Ovary (tissue), 9 donors: ENCODE results near the gene TGFB1. TPM values are rescaled to one million over a fixed set of nuclear protein-coding genes. Genes with fewer than 3 reads are reported as not detected.
A peak's percentile ranks its signal among the peaks of the same experiment; 100 is the strongest.

Experiments used
- DNase-seq, 5 donors: peaks; one replicate each; pipeline ENCODE4 v3.0.0-alpha.2; 2019 to 2020
- H3K27ac ChIP-seq, 2 donors: fragments of 200-600 bp; one replicate each; pipeline versions ENCODE4 v1.5.1 to v1.8.0; 2019 to 2022
- H3K27me3 ChIP-seq: fragments of 200-600 bp; one replicate; pipeline ENCODE4 v1.8.0; 2022
- H3K36me3 ChIP-seq: fragments of 200-600 bp; sonication (generic); one replicate; pipeline ENCODE4 v1.5.1; 2019
- H3K4me1 ChIP-seq: one replicate; pipeline ENCODE4 v1.8.1; 2013; ENCODE audit warnings: mild to moderate bottlenecking, moderate library complexity; ENCODE audit not compliant: insufficient read depth
- H3K4me3 ChIP-seq: fragments of 200-600 bp; sonication (generic); one replicate; pipeline ENCODE4 v1.5.1; 2017
- H3K9me3 ChIP-seq, 2 donors: fragments of 200-600 bp in 1 of 2; sonication (generic) in 1 of 2; one replicate each; pipeline versions ENCODE4 v1.5.1 to v1.8.1; 2013 to 2019; ENCODE audit warnings: mild to moderate bottlenecking in 1 of 2, moderate library complexity in 1 of 2
- EP300 ChIP-seq: sonication (generic); formaldehyde crosslinking; IDR thresholded peaks from one replicate; pipeline ENCODE4 v1.6.1; 2017; ENCODE audit warnings: antibody characterized with exemption
- POLR2A ChIP-seq: fragments of 450-650 bp; IDR thresholded peaks from one replicate; pipeline ENCODE4 v1.6.1; 2017; ENCODE audit warnings: antibody characterized with exemption, mild to moderate bottlenecking, moderate library complexity
- WGBS, 3 donors: extraction: QIAGEN DNeasy Blood & Tissue Kit in 1 of 3; methylation state at CpG; one replicate each; pipeline versions ENCODE4 v1.1.5 to v1.1.7; 2013 to 2017; 5-methylcytosine and 5-hydroxymethylcytosine counted together
- intact Hi-C, 4 donors: fragments of 100-400 bp; cut with DNase I; formaldehyde crosslinking; loops; one replicate each; pipeline versions ENCODE4 v1.11.0 to v1.15.1; 2022 to 2023
- polyA plus RNA-seq, 2 donors: library from polyadenylated mRNA; stranded (reverse); fragments of 200-250 nt in 1 of 2; fragments of 350-450 nt in 1 of 2; fragmentation: Illumina TruSeq in 1 of 2; extraction: RNeasy Lipid Tissue Mini Kit (QIAGEN cat#74804) in 1 of 2; gene quantifications; one replicate each; pipeline ENCODE4 v1.2.3, GENCODE V29; 2013 to 2014
- total RNA-seq, 7 donors: library from RNA; depleted of rRNA in 2 of 7; stranded (reverse); fragments of >200 nt in 2 of 7; fragmentation: NEBNext Ultra II Directional in 3 of 7; extraction: Animal tissue kit (Norgen Biotek cat#: 25700) in 3 of 7; gene quantifications; one replicate each; pipeline versions ENCODE4 v1.1.0 to v1.2.4, GENCODE V29; 2016 to 2023
- TF ChIP-seq, protein P1 (sequence below), 3 donors: fragments of 450-650 bp in 2 of 3; fragments of 200-600 bp in 1 of 3; IDR thresholded peaks; one replicate each; pipeline versions ENCODE4 v1.5.1 to v1.8.0; 2016 to 2022; ENCODE audit warnings: antibody characterized with exemption in 3 of 3, mild to moderate bottlenecking in 1 of 3
- donor health status: DM: no; HTN: no; CAD: no; lungs with moderate emphysema.
- donor health status: DM: no; HTN: no; CAD: no.
- donor health status: Bipolar disorder and iron deficiency.
- donor health status: DM: yes; HTN: yes; CAD: no.
- donor health status: DM: no; HTN: no; CAD: no.
- donor health status: DM: yes; HTN: yes; CAD: no.

Gene TGFB1
- total and polyA plus RNA-seq, 9 donors, result 9.1 to 31.8 (median 20.8) TPM

DNA sequence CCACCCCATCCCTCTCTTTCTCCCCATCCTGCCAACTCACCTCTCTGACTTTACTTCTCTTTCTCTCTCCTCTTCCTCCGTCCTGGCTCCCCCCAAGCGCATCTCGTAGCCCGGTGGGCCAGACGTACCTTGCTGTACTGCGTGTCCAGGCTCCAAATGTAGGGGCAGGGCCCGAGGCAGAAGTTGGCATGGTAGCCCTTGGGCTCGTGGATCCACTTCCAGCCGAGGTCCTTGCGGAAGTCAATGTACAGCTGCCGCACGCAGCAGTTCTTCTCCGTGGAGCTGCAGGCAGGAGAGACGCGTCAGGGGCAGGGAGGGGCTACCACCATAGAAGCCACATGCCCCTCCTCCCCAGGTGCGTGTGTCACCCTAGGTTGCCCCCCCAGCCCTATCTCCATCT is 21.7 kb downstream of the TGFB1 start:
- no peak for DNase-seq
- H3K4me1 ChIP-seq, result no peaks in the 10 kb centered on the region
- no peak overlapping the region for H3K27ac ChIP-seq
- TF ChIP-seq EP300, result no peak
- TF ChIP-seq, protein P1, sequence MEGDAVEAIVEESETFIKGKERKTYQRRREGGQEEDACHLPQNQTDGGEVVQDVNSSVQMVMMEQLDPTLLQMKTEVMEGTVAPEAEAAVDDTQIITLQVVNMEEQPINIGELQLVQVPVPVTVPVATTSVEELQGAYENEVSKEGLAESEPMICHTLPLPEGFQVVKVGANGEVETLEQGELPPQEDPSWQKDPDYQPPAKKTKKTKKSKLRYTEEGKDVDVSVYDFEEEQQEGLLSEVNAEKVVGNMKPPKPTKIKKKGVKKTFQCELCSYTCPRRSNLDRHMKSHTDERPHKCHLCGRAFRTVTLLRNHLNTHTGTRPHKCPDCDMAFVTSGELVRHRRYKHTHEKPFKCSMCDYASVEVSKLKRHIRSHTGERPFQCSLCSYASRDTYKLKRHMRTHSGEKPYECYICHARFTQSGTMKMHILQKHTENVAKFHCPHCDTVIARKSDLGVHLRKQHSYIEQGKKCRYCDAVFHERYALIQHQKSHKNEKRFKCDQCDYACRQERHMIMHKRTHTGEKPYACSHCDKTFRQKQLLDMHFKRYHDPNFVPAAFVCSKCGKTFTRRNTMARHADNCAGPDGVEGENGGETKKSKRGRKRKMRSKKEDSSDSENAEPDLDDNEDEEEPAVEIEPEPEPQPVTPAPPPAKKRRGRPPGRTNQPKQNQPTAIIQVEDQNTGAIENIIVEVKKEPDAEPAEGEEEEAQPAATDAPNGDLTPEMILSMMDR (IDR thresholded peaks at IDR 0.05), result no peak
- TF ChIP-seq POLR2A, result no peak
- no peaks in the 10 kb centered on the region for H3K9me3 ChIP-seq
- no peaks in the 10 kb centered on the region for H3K27me3 ChIP-seq
- 93 to 94% (median 94%) methylated on average over 16 of the region's 16 CpGs for WGBS, 3 donors
- no peaks in the 10 kb centered on the region for H3K36me3 ChIP-seq
- intact Hi-C loops, result no loop called here
- no peak overlapping the region for H3K4me3 ChIP-seq

DNA sequence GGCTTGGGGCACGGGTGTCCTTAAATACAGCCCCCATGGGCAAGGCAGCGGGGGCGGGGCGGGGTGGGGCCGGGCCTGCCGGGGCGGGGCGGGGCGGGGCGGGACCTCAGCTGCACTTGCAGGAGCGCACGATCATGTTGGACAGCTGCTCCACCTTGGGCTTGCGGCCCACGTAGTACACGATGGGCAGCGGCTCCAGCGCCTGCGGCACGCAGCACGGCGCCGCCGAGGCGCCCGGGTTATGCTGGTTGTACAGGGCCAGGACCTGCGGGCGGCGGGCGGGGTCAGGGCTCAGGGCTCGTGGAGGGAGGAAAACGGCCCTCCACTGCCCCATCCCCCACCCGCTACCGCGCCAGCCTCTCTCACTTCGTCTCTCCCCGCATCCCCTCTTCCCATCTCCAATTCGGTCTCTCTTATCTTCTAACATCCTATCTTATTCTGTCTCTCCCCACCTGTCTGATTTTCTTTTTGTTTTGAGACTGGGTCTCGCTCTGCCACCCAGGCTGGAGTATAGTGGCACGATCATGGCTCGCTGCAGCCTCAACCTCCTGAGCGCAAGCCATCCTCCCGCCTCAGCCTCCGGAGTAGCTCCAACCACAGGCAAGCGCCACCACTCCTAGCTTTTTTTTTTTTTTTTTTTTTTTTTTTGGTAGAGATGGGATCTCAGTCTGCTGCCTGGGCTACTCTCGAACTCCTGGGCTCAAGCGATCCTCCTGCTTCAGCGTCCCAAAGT is 22.6 kb downstream of the TGFB1 start:
- Histone ChIP-seq H3K9me3 (no peaks in the 10 kb centered on the region), H3K27ac (no peak overlapping the region), H3K4me3 (no peak overlapping the region), H3K27me3 (no peaks in the 10 kb centered on the region), H3K36me3 (no peaks in the 10 kb centered on the region), H3K4me1 (peaks cover 2% of the 10 kb centered on the region)
- TF ChIP-seq POLR2A (no peak), EP300 (no peak)
- TF ChIP-seq, protein P1 (IDR thresholded peaks at IDR 0.05), result no peak
- intact Hi-C loops, result no loop called here
- 74 to 83% (median 77%) methylated on average over 41 to 47 of the region's 47 CpGs for WGBS, 3 donors
- peak in 1 of 5 donors; percentile 23 for DNase-seq

DNA sequence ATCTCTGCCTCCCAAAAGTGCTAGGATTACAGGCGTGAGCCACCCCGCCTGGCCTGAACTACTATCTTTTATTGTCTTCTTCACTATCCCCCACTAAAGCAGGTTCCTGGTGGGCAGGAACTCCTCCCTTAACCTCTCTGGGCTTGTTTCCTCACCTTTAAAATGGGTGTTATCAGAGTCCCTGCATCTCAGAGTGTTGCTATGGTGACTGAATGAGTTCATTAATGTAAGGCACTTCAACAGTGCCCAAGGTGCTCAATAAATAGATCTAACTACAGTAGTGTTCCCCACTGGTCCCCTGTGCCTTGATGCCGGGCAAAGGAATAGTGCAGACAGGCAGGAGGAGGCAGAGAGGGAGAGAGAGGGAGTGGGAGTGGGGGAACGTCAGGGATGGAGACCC is 23.2 kb downstream of the TGFB1 start:
- Histone ChIP-seq H3K27ac (no peak overlapping the region), H3K36me3 (no peaks in the 10 kb centered on the region), H3K4me3 (no peak overlapping the region), H3K4me1 (peaks cover 5% of the 10 kb centered on the region), H3K27me3 (no peaks in the 10 kb centered on the region), H3K9me3 (no peaks in the 10 kb centered on the region)
- no peak for DNase-seq
- WGBS, 3 donors, result 86 to 96% (median 92%) methylated on average over 4 of the region's 4 CpGs
- intact Hi-C loops, result no loop called here
- no peak for TF ChIP-seq POLR2A
- TF ChIP-seq EP300, result no peak

DNA sequence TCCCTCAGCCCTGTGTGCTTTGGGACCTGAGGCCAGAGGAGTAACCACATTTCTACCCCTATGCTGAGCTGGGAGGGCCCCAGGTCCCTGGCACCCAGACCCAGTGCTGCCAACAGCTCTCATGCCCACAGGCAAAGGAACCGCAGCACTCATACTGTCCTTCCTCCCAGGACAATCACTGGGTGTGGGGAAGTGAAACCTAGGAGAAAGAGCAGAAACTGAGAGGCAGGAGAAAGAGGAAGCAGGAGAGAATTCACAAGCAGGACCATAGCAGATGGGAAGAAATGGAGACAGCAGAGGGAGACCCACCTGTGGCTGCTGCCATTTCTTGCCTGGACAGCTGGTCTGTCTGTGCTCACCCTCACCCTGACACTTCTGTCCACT is 24.9 kb downstream of the TGFB1 start:
- Histone ChIP-seq H3K36me3 (no peaks in the 10 kb centered on the region), H3K4me3 (no peak overlapping the region), H3K9me3 (no peaks in the 10 kb centered on the region), H3K4me1 (peaks cover 18% of the 10 kb centered on the region), H3K27me3 (no peaks in the 10 kb centered on the region), H3K27ac (no peak overlapping the region)
- intact Hi-C loops, result loop anchor here in 1 of 4 donors (10.0 kb wide), 1 partner anchor 106 kb away; the partner anchor contains the start of gene DMAC2
- DNase-seq, result no peak
- TF ChIP-seq EP300 (no peak), POLR2A (no peak)
- TF ChIP-seq, protein P1 (IDR thresholded peaks at IDR 0.05), result no peak
- WGBS, 3 donors, result 88 to 95% (median 91%) methylated on average over 1 of the region's 1 CpG

DNA sequence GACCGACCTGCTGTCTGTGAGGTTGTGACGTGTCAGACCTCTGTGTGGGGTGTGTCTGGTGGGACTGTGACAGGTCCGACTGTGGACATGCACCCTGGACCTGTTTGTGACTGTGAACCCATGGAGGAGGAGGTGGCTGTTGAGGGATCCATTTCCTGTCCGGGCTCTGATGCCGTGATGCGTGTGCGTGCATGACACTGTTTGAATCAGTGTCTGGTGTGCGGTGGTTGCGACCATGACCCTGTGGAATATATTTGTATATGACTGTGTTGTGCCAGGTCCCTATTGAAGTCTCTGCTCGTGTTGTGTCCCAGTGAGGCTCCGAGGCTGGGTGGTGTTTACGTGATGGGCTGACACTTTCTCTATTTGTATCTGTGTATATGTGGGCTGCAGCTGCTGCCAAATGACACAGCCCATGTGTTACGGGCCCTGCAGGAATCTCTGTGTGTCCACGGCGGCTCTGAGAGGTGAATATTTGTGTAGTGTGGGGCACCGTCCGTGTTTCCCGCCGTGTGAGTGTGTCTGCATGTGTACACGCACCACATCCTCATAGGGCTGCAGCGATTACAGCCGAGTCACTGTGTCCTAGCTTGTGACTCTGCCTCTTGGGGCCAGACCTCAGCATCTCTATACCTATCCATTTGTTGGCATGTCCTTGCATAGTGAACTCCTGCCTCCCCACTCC is 25.4 kb downstream of the TGFB1 start:
- no peaks in the 10 kb centered on the region for H3K36me3 ChIP-seq
- peaks cover 21% of the 10 kb centered on the region for H3K4me1 ChIP-seq
- no peak overlapping the region for H3K4me3 ChIP-seq
- no peak for DNase-seq
- no peak overlapping the region for H3K27ac ChIP-seq
- H3K9me3 ChIP-seq, result no peaks in the 10 kb centered on the region
- TF ChIP-seq EP300 (no peak), POLR2A (no peak)
- TF ChIP-seq, protein P1 (IDR thresholded peaks at IDR 0.05), result no peak
- H3K27me3 ChIP-seq, result no peaks in the 10 kb centered on the region
- intact Hi-C loops, result loop anchor here in 1 of 4 donors (10.0 kb wide), 1 partner anchor 107 kb away; the partner anchor contains the start of gene DMAC2
- WGBS, 3 donors, result 71 to 80% (median 80%) methylated on average over 22 of the region's 22 CpGs
